Measurements from ENCODE around the gene COX6B1.
A peak's percentile ranks its signal among the peaks of the same experiment; 100 is the strongest.
"Not testable (repeated sequence)": the region's sequence is repeated elsewhere in the genome, so short reads cannot be mapped to it uniquely, and the experiment has no call there.

Gene COX6B1

GRCh38 chr19:35633727-35634440 is 14.2 kb upstream of the COX6B1 start:
- no peak for DNase-seq (ENCODE audit: low read depth in 2 of 2)

- DNase-seq (ENCODE audit: low read depth in 2 of 2), result no peak
These were observed 11.5 kb upstream of the COX6B1 start for GRCh38 chr19:35636651-35637050.

- DNase-seq (ENCODE audit: low read depth in 2 of 2), result no peak
These were observed 11.0 kb upstream of the COX6B1 start for GRCh38 chr19:35637165-35637564.

- no peak for DNase-seq (ENCODE audit: low read depth in 2 of 2)
These were observed 8.8 kb upstream of the COX6B1 start for GRCh38 chr19:35639321-35639639.

- no peak for DNase-seq (ENCODE audit: low read depth in 2 of 2)
These were observed 8.3 kb upstream of the COX6B1 start for GRCh38 chr19:35639863-35640262.

GRCh38 chr19:35641515-35642151 is 6.5 kb upstream of the COX6B1 start, which contains the start of gene ETV2:
Gene ETV2, plus strand, starts transcription at chr19:35641745. Its CDS starts 716 bp downstream, at chr19:35642461.
- DNase-seq (ENCODE audit: low read depth in 2 of 2), result peak; percentile 40 to 47

GRCh38 chr19:35642312-35642711 is 5.8 kb upstream of the COX6B1 start:
- DNase-seq (ENCODE audit: low read depth in 2 of 2), result no peak

- DNase-seq (ENCODE audit: low read depth in 2 of 2), result no peak
These were observed 5.3 kb upstream of the COX6B1 start for GRCh38 chr19:35642798-35643254.

GRCh38 chr19:35643255-35644205 is 4.6 kb upstream of the COX6B1 start:
- peak; percentile 73 for DNase-seq (ENCODE audit: low read depth in 2 of 2)

- DNase-seq (ENCODE audit: low read depth in 2 of 2), result peak; percentile 95
These were observed 3.7 kb upstream of the COX6B1 start for GRCh38 chr19:35644206-35644986.

GRCh38 chr19:35644987-35645679 is 3.0 kb upstream of the COX6B1 start:
- peak; percentile 82 to 91 for DNase-seq (ENCODE audit: low read depth in 2 of 2)

GRCh38 chr19:35645680-35646511 is 2.2 kb upstream of the COX6B1 start:
- DNase-seq (ENCODE audit: low read depth in 2 of 2), result no peak

- no peak for DNase-seq (ENCODE audit: low read depth in 2 of 2)
These were observed 2.5 kb downstream of the COX6B1 start for GRCh38 chr19:35650581-35650980.

GRCh38 chr19:35654828-35655227 is 6.7 kb downstream of the COX6B1 start:
- not testable (repeated sequence) for DNase-seq (ENCODE audit: low read depth in 2 of 2)

GRCh38 chr19:35655600-35655999 is 7.5 kb downstream of the COX6B1 start:
- DNase-seq (ENCODE audit: low read depth in 2 of 2), result no peak

GRCh38 chr19:35656700-35657099 is 8.6 kb downstream of the COX6B1 start:
- no peak for DNase-seq (ENCODE audit: low read depth in 2 of 2)

GRCh38 chr19:35657904-35658700 is 10.0 kb downstream of the COX6B1 start:
- DNase-seq (ENCODE audit: low read depth in 2 of 2), result no peak

- no peak for DNase-seq (ENCODE audit: low read depth in 2 of 2)
These were observed 13.8 kb downstream of the COX6B1 start for GRCh38 chr19:35661995-35662340.

GRCh38 chr19:35663981-35664380 is 15.9 kb downstream of the COX6B1 start:
- DNase-seq (ENCODE audit: low read depth in 2 of 2), result no peak

All from stimulated activated CD8-positive, alpha-beta memory T cell treated with anti-CD3 and anti-CD28 coated beads, Interleukin-2, amount 100 ng/mL, for 48 hours (primary cell).